K562 (cell line): ENCODE results near the gene CST2. TPM values are rescaled to one million over a fixed set of nuclear protein-coding genes. Genes with fewer than 3 reads are reported as not detected.

ENCODE experiments used
- CLOCK ChIP-seq: fragments of 250-450 bp; sonication (Bioruptor Pico); IDR thresholded peaks from 2 replicates; pipeline ENCODE4 v1.4.0; 2020; ENCODE audit warnings: mild to moderate bottlenecking, moderate library complexity, borderline replicate concordance
- NFATC3 ChIP-seq: fragments of 450-650 bp; IDR thresholded peaks from 2 replicates; pipeline ENCODE4 v1.6.1; 2017; ENCODE audit warnings: mild to moderate bottlenecking
- RREB1 ChIP-seq: fragments of 250-450 bp; sonication (Bioruptor Pico); IDR thresholded peaks from 2 replicates; pipeline ENCODE4 v1.4.0; 2020
- polyA plus RNA-seq, 8 experiments: library from polyadenylated mRNA; depleted of rRNA in 4 of 8; stranded (reverse) in 5 of 8; unstranded in 3 of 8; fragments of >200 nt; fragmentation: Nextera tagmentation in 2 of 8; fragmentation: Illumina TruSeq in 1 of 8; extraction: Ambion mirVana in 2 of 8; extraction: Trizol in 1 of 8; gene quantifications; 2 replicates each; pipeline versions ENCODE4 v1.2.1 to v1.2.3, GENCODE V29; 2011 to 2014; ENCODE audit warnings: inconsistent platforms in 1 of 8, missing spikeins in 1 of 8
- total RNA-seq, 7 experiments: library from RNA; depleted of rRNA in 6 of 7; stranded (reverse); fragments of >200 nt in 6 of 7; fragmentation: Illumina TruSeq in 2 of 7; extraction: Trizol in 2 of 7; gene quantifications; 2 replicates each; pipeline versions ENCODE4 v1.2.1 to v1.2.3, GENCODE V29; 2011 to 2021; ENCODE audit warnings: low replicate concordance in 1 of 7

Gene CST2
- total and polyA plus RNA-seq, 9 of the 15 experiments (the other 6 are each of a cell fraction or from before 2014, with no cell fraction given), result not detected

- TF ChIP-seq CLOCK (CRISPR knock-in tag), result no peak
- TF ChIP-seq RREB1 (CRISPR knock-in tag), result no peak
- no peak for TF ChIP-seq NFATC3
Measured at GRCh38 chr20:23835716-23836115, 9.2 kb upstream of the CST2 start (continued).
